Natural killer cell treated with Interleukin-12 subunit alpha and Interleukin-12 subunit beta and Interleukin-15 and Interleukin-18, amount 100 ng/mL, for 72 hours (primary cell): ENCODE data around the gene ELP6. TPM values are rescaled to one million over a fixed set of nuclear protein-coding genes. Genes with fewer than 3 reads are reported as not detected.
"Not testable (repeated sequence)": the region's sequence is repeated elsewhere in the genome, so short reads cannot be mapped to it uniquely, and the experiment has no call there.

ENCODE experiments used
- ATAC-seq, 2 donors: fragments of 150-1000 bp; cut with Tn5 transposase in 1 of 2; sonication (Bioruptor Pico), chemical (Tn5 transposase) in 1 of 2; 2 replicates each; pipeline ENCODE4 v1.10.0; 2021
- DNase-seq: peaks from one replicate; pipeline ENCODE4 v3.0.0; 2022; ENCODE audit warnings: low spot score
- H3K27ac Mint-ChIP-seq, 2 donors: 1 replicate in 1 of 2; 2 replicates in 1 of 2; pipeline ENCODE4 v1.8.0; 2022; ENCODE audit warnings: mixed read lengths in 2 of 2, mild to moderate bottlenecking in 1 of 2, moderate library complexity in 1 of 2
- H3K27me3 Mint-ChIP-seq, 2 donors: 1 replicate in 1 of 2; 2 replicates in 1 of 2; pipeline ENCODE4 v1.8.0; 2022; ENCODE audit warnings: mixed read lengths in 2 of 2
- H3K36me3 Mint-ChIP-seq: one replicate; pipeline ENCODE4 v1.8.0; 2022; ENCODE audit warnings: mixed read lengths
- H3K4me1 Mint-ChIP-seq, 2 donors: 1 replicate in 1 of 2; 2 replicates in 1 of 2; pipeline ENCODE4 v1.8.0; 2022; ENCODE audit warnings: low read depth in 2 of 2, mixed read lengths in 2 of 2, mild to moderate bottlenecking in 1 of 2
- H3K4me3 Mint-ChIP-seq: one replicate; pipeline ENCODE4 v1.8.0; 2022; ENCODE audit warnings: mixed read lengths
- H3K9me3 Mint-ChIP-seq: 2 replicates; pipeline ENCODE4 v1.8.0; 2022; ENCODE audit warnings: mixed read lengths
- total RNA-seq, 2 donors: library from RNA; stranded (reverse); gene quantifications; one replicate each; pipeline ENCODE4 v1.2.3, GENCODE V29; 2022

ELP6 gene
- total RNA-seq, 2 donors from 2014 or later: 44.5 to 75.0 TPM

DNA sequence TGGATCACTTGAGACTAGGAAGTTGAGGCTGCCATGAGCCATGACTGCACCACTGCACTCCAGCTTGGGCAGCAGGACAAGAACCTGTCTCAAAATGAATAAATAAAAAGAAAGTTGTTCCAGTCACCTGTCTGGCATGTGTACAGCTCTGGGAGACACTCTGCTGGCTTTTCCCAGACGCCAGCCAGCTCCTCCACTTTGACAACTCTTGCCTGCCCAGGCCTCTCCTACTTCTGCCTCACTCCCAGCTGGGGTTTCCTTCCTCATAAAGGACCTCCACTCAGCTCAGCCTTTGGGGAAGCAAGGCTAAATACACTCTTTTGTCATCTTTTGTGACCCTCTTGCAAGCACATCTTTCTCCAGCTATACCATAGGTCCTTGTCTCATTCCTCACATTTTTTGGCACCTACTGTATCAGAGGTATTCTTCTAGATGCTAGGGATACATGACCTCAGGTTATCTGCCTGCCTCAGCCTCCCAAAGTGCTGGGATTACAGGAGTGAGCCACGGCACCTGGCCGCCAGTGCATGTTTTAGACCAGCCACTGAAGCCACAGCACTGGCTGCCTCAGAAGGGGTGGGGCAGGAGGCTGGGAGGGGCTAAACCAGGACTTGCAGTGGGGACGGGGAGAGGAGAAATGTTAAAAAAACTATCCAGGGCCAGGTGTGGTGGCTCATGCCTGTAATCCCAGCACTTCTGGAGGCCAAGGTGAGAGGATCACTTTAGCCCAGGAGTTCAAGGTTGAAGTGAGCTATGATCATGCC lies 10.0 kb upstream of the ELP6 start:
- no peak for DNase-seq
- Mint-ChIP-seq H3K4me1 (peaks cover 0 to 6% of the 10 kb centered on the region in 2 donors), H3K4me3 (no peak overlapping the region), H3K36me3 (no peaks in the 10 kb centered on the region), H3K27me3 (no peaks in the 10 kb centered on the region), H3K9me3 (no peaks in the 10 kb centered on the region), H3K27ac (no peak overlapping the region)
- ATAC-seq: no peak

GRCh38 chr3:47522082-47522987 lies 8.8 kb upstream of the ELP6 start:
- Mint-ChIP-seq H3K27me3 (peaks cover 0 to 2% of the 10 kb centered on the region in 2 donors), H3K4me1 (peaks cover 0 to 6% of the 10 kb centered on the region in 2 donors), H3K36me3 (no peaks in the 10 kb centered on the region), H3K4me3 (no peak overlapping the region), H3K27ac (peak overlapping the region; percentile 41 to 62), H3K9me3 (no peaks in the 10 kb centered on the region)
- peak; percentile 95 to 97 for ATAC-seq
- peak; percentile 83 for DNase-seq

DNA sequence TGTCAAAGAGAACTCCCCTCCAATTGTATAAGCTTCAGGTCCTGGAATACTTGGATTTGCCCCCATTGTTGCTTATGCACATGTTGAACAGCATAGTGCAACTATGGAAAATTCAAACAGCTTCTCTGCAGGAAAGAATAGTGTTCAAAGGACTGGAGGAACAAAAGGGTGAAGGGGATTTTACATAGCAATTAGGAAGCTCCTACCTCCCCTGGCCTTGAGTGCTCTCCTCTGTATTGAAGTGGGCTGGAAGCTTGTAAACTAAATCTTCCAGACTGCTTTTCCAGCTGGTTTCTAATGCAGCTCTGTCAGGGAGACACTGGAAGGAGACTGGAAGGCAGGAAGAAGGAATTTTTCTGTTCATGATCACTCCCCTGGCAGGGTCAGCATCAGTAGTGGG lies 7.2 kb upstream of the ELP6 start:
- peaks cover 0 to 2% of the 10 kb centered on the region in 2 donors for H3K27me3 Mint-ChIP-seq
- DNase-seq (no peak), ATAC-seq (no peak)
- peaks cover 0 to 6% of the 10 kb centered on the region in 2 donors for H3K4me1 Mint-ChIP-seq
- no peaks in the 10 kb centered on the region for H3K9me3 Mint-ChIP-seq
- H3K27ac Mint-ChIP-seq: no peak overlapping the region
- no peak overlapping the region for H3K4me3 Mint-ChIP-seq
- H3K36me3 Mint-ChIP-seq: no peaks in the 10 kb centered on the region

DNA sequence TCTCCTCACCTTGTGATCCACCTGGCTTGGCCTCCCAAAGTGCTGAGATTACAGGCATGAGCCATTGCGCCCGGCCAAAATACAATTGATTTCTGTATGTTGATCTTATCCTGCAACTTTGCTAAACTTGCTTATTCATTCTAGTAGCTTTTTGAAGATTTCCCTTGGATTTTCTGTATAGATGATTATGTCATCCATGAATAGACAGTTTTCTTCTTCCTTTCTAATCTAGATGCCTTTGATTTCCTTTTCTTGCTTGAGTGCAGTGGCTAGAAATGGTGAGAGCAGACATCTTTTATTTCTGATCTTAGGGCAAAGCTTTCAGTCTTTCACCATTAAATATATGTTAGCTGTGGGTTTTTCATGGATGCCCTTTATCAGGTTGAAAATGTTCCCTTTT lies 4.4 kb upstream of the ELP6 start:
- DNase-seq: no peak
- Mint-ChIP-seq H3K27ac (no peak overlapping the region), H3K4me3 (no peak overlapping the region), H3K4me1 (peaks cover 0 to 10% of the 10 kb centered on the region in 2 donors), H3K36me3 (no peaks in the 10 kb centered on the region), H3K9me3 (no peaks in the 10 kb centered on the region), H3K27me3 (peaks cover 0 to 2% of the 10 kb centered on the region in 2 donors)
- ATAC-seq: no peak

DNA sequence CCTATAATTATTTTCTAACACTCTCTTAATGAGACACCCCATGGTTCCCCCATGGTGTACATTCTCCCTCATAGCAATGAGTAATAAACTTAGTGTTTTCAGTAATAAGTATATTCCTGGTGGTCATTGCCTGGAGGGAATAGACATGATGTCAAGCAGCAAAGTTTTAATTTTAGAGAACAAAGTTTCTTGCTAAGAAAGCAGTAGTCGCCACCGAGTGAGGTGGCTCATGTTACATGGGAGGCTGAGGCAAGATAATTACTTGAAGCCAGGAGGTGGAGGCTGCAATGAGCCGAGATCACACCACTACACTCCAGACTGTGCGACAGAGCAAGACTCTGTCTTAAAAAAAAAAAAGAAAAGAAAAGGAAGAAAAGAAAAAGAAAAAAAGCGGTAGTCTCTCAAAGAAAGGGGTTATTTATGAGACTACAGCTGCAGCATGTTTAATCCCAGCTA lies 2.4 kb upstream of the ELP6 start:
- H3K9me3 Mint-ChIP-seq: no peaks in the 10 kb centered on the region

GRCh38 chr3:47515100-47515499 lies 1.6 kb upstream of the ELP6 start:
- Mint-ChIP-seq H3K4me1 (peaks cover 13 to 23% of the 10 kb centered on the region in 2 donors), H3K36me3 (no peaks in the 10 kb centered on the region), H3K9me3 (no peaks in the 10 kb centered on the region), H3K27ac (peak overlapping the region; percentile 68 to 84), H3K4me3 (peak overlapping the region; percentile 76), H3K27me3 (peaks cover 0 to 2% of the 10 kb centered on the region in 2 donors)
- ATAC-seq: no peak
- DNase-seq: no peak

More for the DNA sequence above, 2.4 kb upstream of the ELP6 start:
- no peaks in the 10 kb centered on the region for H3K36me3 Mint-ChIP-seq
- H3K27ac Mint-ChIP-seq: no peak overlapping the region
- ATAC-seq: no peak
- no peak for DNase-seq
- peaks cover 13 to 19% of the 10 kb centered on the region in 2 donors for H3K4me1 Mint-ChIP-seq
- peaks cover 0 to 2% of the 10 kb centered on the region in 2 donors for H3K27me3 Mint-ChIP-seq
- peak overlapping the region; percentile 76 for H3K4me3 Mint-ChIP-seq

- ATAC-seq (peak in 1 of 2 donors; percentile 7), DNase-seq (no peak)
- no peaks in the 10 kb centered on the region for H3K27me3 Mint-ChIP-seq
- H3K4me1 Mint-ChIP-seq: peaks cover 13 to 23% of the 10 kb centered on the region in 2 donors
- no peaks in the 10 kb centered on the region for H3K9me3 Mint-ChIP-seq
- H3K4me3 Mint-ChIP-seq: peak overlapping the region; percentile 92
- H3K27ac Mint-ChIP-seq: peak overlapping the region; percentile 94 to 96
- H3K36me3 Mint-ChIP-seq: no peaks in the 10 kb centered on the region
Observed at GRCh38 chr3:47512416-47513124, 942 bp downstream of the ELP6 start.

GRCh38 chr3:47505267-47505666 lies 8.2 kb downstream of the ELP6 start:
- not testable (repeated sequence) for H3K9me3 Mint-ChIP-seq, H3K4me1 Mint-ChIP-seq, DNase-seq, H3K27ac Mint-ChIP-seq, ATAC-seq, H3K27me3 Mint-ChIP-seq, H3K4me3 Mint-ChIP-seq
- H3K36me3 Mint-ChIP-seq: peaks cover 17% of the 10 kb centered on the region

DNA sequence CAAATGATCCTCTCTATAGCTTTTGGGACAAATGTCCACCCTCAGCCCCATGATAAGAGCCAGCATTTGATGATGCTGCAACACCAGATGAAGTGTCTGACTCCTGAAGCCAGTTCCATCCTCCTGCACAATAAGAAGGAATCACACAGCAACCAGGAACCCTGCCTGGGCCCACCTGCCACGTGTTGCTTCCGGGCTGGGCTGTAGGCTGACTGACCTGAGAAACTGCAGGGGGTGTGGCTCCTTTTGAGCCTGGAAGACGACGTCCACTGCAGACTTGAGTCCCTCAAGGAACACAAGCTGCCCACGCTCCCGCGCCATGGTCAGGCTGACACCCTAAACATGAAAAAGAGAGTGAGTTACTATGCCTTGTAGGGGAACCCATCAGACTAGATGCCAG lies 9.4 kb downstream of the ELP6 start:
- Mint-ChIP-seq H3K36me3 (peaks cover 21% of the 10 kb centered on the region), H3K27ac (no peak overlapping the region), H3K4me1 (peaks cover 0 to 4% of the 10 kb centered on the region in 2 donors), H3K4me3 (no peak overlapping the region), H3K9me3 (no peaks in the 10 kb centered on the region), H3K27me3 (no peaks in the 10 kb centered on the region)
- DNase-seq (no peak), ATAC-seq (no peak)

DNA sequence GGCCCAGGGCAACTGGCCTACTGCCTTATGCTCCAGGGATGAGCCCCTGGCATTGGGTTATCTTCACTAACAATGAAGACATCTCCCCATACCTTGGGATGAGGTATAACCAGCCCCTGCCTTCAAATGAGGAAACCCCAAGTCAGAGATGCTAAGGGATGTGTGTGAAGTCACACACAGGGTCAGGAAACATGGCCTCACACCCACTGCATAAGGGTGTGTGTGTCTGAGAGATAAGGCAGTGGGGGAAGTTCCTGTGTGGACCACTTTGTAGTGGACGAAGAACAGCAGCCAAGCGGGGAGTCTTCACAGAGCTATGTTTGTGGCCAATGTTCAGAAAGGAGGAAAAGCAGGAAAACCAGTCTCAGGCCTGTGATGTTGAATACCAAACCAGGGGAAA lies 10.5 kb downstream of the ELP6 start:
- ATAC-seq: no peak
- Mint-ChIP-seq H3K4me1 (peaks cover 0 to 7% of the 10 kb centered on the region in 2 donors), H3K36me3 (peaks cover 29% of the 10 kb centered on the region), H3K4me3 (no peak overlapping the region), H3K27ac (no peak overlapping the region), H3K27me3 (no peaks in the 10 kb centered on the region), H3K9me3 (no peaks in the 10 kb centered on the region)
- no peak for DNase-seq

- H3K36me3 Mint-ChIP-seq: peaks cover 19% of the 10 kb centered on the region
- no peak for DNase-seq
- H3K4me1 Mint-ChIP-seq: peaks cover 0 to 6% of the 10 kb centered on the region in 2 donors
- no peak overlapping the region for H3K27ac Mint-ChIP-seq
- no peaks in the 10 kb centered on the region for H3K27me3 Mint-ChIP-seq
- ATAC-seq: no peak
- H3K9me3 Mint-ChIP-seq: no peaks in the 10 kb centered on the region
- H3K4me3 Mint-ChIP-seq: no peak overlapping the region
Observed at GRCh38 chr3:47496892-47497291, 16.6 kb downstream of the ELP6 start.

DNA sequence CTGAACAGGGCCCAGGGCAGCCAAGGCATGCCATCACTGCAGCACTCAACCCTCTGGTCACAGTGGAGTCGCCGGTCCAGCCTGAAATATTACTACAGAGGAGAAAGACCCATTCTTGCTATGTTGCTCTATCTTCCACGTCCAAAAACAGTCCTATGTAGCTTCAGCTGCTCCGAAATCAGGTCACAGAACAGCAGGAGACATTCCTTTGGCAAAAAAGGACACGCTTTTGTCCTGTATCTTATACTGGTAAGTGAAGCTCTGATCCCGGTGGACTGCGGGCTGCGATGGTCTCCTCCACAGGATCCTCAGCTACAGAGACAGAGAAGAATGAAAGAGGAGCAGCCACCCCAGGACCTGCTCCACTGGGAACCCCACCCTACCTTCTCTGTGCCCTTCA lies 17.6 kb downstream of the ELP6 start:
- Mint-ChIP-seq H3K27ac (no peak overlapping the region), H3K4me1 (peaks cover 0 to 6% of the 10 kb centered on the region in 2 donors), H3K36me3 (peaks cover 16% of the 10 kb centered on the region), H3K9me3 (no peaks in the 10 kb centered on the region), H3K27me3 (no peaks in the 10 kb centered on the region), H3K4me3 (no peak overlapping the region)
- DNase-seq: no peak
- ATAC-seq: no peak

- ATAC-seq: no peak
- H3K27me3 Mint-ChIP-seq: no peaks in the 10 kb centered on the region
- H3K9me3 Mint-ChIP-seq: no peaks in the 10 kb centered on the region
- no peak for DNase-seq
- H3K4me1 Mint-ChIP-seq: peaks cover 0 to 6% of the 10 kb centered on the region in 2 donors
- peaks cover 12% of the 10 kb centered on the region for H3K36me3 Mint-ChIP-seq
- H3K4me3 Mint-ChIP-seq: no peak overlapping the region
- no peak overlapping the region for H3K27ac Mint-ChIP-seq
Observed at GRCh38 chr3:47495111-47495510, 18.4 kb downstream of the ELP6 start.
